Measurements from ENCODE around the gene DOHH. TPM values are rescaled to one million over a fixed set of nuclear protein-coding genes. Genes with fewer than 3 reads are reported as not detected.

DOHH gene
- total RNA-seq, 4 donors from 2014 or later: 15.3 to 59.5 (median 42.8) TPM

- intact Hi-C loops (cut with DNase I; ENCODE audit: low total_unique reads) (no loop called here), in situ Hi-C loops (cut with MboI; ENCODE audit: low sequenced_read_pairs in 4 of 4) (no loop called here)
- no peaks in the 10 kb centered on the region for H3K27me3 ChIP-seq
- no peak overlapping the region for H3K4me3 ChIP-seq
- no peak for DNase-seq
- no peak for ATAC-seq
- H3K4me1 ChIP-seq: no peaks in the 10 kb centered on the region
- H3K36me3 ChIP-seq: peaks cover 0 to 28% of the 10 kb centered on the region in 2 donors
- no peak overlapping the region for H3K27ac ChIP-seq
- H3K9me3 ChIP-seq: no peaks in the 10 kb centered on the region
- TF ChIP-seq, protein P1, sequence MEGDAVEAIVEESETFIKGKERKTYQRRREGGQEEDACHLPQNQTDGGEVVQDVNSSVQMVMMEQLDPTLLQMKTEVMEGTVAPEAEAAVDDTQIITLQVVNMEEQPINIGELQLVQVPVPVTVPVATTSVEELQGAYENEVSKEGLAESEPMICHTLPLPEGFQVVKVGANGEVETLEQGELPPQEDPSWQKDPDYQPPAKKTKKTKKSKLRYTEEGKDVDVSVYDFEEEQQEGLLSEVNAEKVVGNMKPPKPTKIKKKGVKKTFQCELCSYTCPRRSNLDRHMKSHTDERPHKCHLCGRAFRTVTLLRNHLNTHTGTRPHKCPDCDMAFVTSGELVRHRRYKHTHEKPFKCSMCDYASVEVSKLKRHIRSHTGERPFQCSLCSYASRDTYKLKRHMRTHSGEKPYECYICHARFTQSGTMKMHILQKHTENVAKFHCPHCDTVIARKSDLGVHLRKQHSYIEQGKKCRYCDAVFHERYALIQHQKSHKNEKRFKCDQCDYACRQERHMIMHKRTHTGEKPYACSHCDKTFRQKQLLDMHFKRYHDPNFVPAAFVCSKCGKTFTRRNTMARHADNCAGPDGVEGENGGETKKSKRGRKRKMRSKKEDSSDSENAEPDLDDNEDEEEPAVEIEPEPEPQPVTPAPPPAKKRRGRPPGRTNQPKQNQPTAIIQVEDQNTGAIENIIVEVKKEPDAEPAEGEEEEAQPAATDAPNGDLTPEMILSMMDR (IDR thresholded peaks at IDR 0.05 in 4 of 5, conservative IDR thresholded peaks at IDR 0.05 in 1 of 5): no peak
- no peak for TF ChIP-seq POLR2A (IDR thresholded peaks at IDR 0.05)
Measured at GRCh38 chr19:3538258-3538929, 37.9 kb upstream of the DOHH start.

GRCh38 chr19:3537438-3538240 is 37.2 kb upstream of the DOHH start:
- TF ChIP-seq, protein P1 (IDR thresholded peaks at IDR 0.05 in 4 of 5, conservative IDR thresholded peaks at IDR 0.05 in 1 of 5): no peak
- ATAC-seq (no peak), DNase-seq (no peak)
- intact Hi-C loops (cut with DNase I; ENCODE audit: low total_unique reads) (no loop called here), in situ Hi-C loops (cut with MboI; ENCODE audit: low sequenced_read_pairs in 4 of 4) (no loop called here)
- H3K27ac ChIP-seq: no peak overlapping the region
- H3K4me1 ChIP-seq: no peaks in the 10 kb centered on the region
- no peaks in the 10 kb centered on the region for H3K27me3 ChIP-seq
- no peak overlapping the region for H3K4me3 ChIP-seq
- no peaks in the 10 kb centered on the region for H3K9me3 ChIP-seq
- peaks cover 0 to 35% of the 10 kb centered on the region in 2 donors for H3K36me3 ChIP-seq

GRCh38 chr19:3537101-3537437 is 36.6 kb upstream of the DOHH start:
- no peak for DNase-seq
- Histone ChIP-seq H3K4me1 (no peaks in the 10 kb centered on the region), H3K36me3 (peaks cover 0 to 41% of the 10 kb centered on the region in 2 donors), H3K4me3 (no peak overlapping the region), H3K27me3 (no peaks in the 10 kb centered on the region), H3K27ac (no peak overlapping the region), H3K9me3 (no peaks in the 10 kb centered on the region)
- intact Hi-C loops (cut with DNase I; ENCODE audit: low total_unique reads): no loop called here
- no peak for ATAC-seq
- no peak for TF ChIP-seq POLR2A (IDR thresholded peaks at IDR 0.05)
- TF ChIP-seq, protein P1 (IDR thresholded peaks at IDR 0.05 in 4 of 5, conservative IDR thresholded peaks at IDR 0.05 in 1 of 5): no peak
- in situ Hi-C loops (cut with MboI; ENCODE audit: low sequenced_read_pairs in 4 of 4): no loop called here

DNA sequence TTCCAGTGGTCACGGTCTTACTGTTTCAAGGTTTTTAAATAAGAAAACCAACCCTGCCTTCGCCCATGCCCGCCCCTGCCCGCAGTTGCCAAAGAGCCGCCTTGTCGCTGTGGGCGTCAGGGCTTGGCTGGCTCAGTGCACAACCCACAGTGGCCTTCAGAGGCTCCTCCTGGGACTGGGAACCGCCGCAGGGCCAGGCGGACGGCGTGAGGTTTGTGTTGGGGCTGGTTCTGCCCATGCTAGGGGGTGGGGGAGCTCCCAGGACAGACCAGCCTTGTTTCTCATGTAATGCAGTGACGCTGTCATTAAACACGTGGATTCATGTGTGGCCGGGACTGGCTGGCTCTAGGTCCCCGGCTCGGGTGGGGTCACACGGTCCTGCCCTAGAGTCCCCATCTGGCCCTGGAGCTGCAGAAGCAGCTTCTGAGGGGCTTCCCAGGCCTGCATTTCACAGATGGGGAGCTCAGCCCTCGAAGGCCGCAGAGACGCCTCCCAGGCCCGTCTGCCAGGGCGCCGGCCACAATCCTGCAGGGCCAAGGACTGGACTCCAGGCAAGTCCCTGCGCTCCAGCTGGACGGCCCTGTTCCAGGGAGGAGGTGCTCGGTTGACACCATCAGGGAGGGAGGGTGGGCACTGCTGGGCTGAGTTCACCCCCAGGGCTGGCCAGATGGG is 36.1 kb upstream of the DOHH start:
- DNase-seq (no peak), ATAC-seq (no peak)
- TF ChIP-seq, protein P1 (IDR thresholded peaks at IDR 0.05 in 4 of 5, conservative IDR thresholded peaks at IDR 0.05 in 1 of 5): no peak
- no peak for TF ChIP-seq POLR2A (IDR thresholded peaks at IDR 0.05)
- H3K36me3 ChIP-seq: peaks cover 0 to 46% of the 10 kb centered on the region in 2 donors
- intact Hi-C loops (cut with DNase I; ENCODE audit: low total_unique reads) (no loop called here), in situ Hi-C loops (cut with MboI; ENCODE audit: low sequenced_read_pairs in 4 of 4) (no loop called here)
- no peaks in the 10 kb centered on the region for H3K4me1 ChIP-seq
- H3K4me3 ChIP-seq: no peak overlapping the region
- no peaks in the 10 kb centered on the region for H3K27me3 ChIP-seq
- H3K9me3 ChIP-seq: no peaks in the 10 kb centered on the region
- H3K27ac ChIP-seq: no peak overlapping the region

Measured in gastrocnemius medialis (tissue), 4 donors.